Vagina (tissue), 2 donors: ENCODE data around the gene TCAF2. TPM values are rescaled to one million over a fixed set of nuclear protein-coding genes. Genes with fewer than 3 reads are reported as not detected.
"Not testable (repeated sequence)": the region's sequence is repeated elsewhere in the genome, so short reads cannot be mapped to it uniquely, and the experiment has no call there.

Experiments
- DNase-seq, 2 donors: peaks; one replicate each; pipeline ENCODE4 v3.0.0-alpha.2; 2017; ENCODE audit errors: extremely low spot score in 2 of 2
- H3K27ac ChIP-seq: fragments of 200-600 bp; sonication (generic); one replicate; pipeline ENCODE4 v1.5.1; 2019
- H3K27me3 ChIP-seq: fragments of 200-600 bp; sonication (generic); one replicate; pipeline ENCODE4 v1.5.1; 2019
- H3K36me3 ChIP-seq, 2 donors: fragments of 200-600 bp; sonication (generic); one replicate each; pipeline ENCODE4 v1.5.1; 2017 to 2019
- H3K4me1 ChIP-seq: fragments of 200-600 bp; sonication (generic); one replicate; pipeline ENCODE4 v1.5.1; 2019
- H3K4me3 ChIP-seq, 2 donors: fragments of 200-600 bp; sonication (generic); 1 replicate in 1 of 2; 2 replicates in 1 of 2; pipeline ENCODE4 v1.5.1; 2016 to 2019
- H3K9me3 ChIP-seq: fragments of 200-600 bp; sonication (generic); one replicate; pipeline ENCODE4 v1.5.1; 2019
- intact Hi-C: fragments of 100-400 bp; cut with DNase I; formaldehyde crosslinking; loops from one replicate; pipeline ENCODE4 v1.15.1; 2023
- total RNA-seq: library from RNA; depleted of rRNA; stranded (reverse); fragments of >200 nt; gene quantifications from one replicate; pipeline ENCODE4 v1.2.3, GENCODE V29; 2016

The TCAF2 gene
- total RNA-seq = 9.1 TPM

- H3K9me3 ChIP-seq, intact Hi-C loops, H3K27ac ChIP-seq, DNase-seq, H3K36me3 ChIP-seq, H3K4me1 ChIP-seq, H3K27me3 ChIP-seq: not testable (repeated sequence)
- H3K4me3 ChIP-seq = peak within 1 kb of the TSS in 1 of 2 donors; percentile 31
Observed at GRCh38 chr7:143620646-143621045, at the start of gene TCAF2. Gene TCAF2, plus strand, starts transcription at chr7:143620974.

DNA sequence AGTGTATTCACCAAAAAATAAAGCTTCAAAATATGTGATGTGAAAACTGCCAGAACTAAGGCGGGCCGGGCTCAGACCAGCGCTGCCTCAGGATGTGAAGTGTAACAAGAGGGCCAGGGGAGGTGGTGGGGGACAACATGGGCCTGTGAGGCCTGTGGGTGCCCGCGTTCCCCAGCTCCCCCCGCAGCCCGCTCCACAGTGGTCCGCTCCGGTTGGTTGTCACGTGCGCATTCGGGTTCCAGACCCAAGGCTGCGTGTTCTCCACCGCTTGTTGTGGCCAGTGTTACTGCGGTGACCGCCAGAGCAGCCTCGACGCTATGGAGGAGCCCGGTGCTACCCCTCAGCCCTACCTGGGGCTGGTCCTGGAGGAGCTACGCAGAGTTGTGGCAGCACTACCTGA is 49.3 kb upstream of the TCAF2 start, which contains the start of gene CTAGE15:
Gene CTAGE15 (plus strand): TSS at position 301 of the 400 bp plus-strand sequence. CDS start 17 bp downstream, at position 318.
- H3K36me3 ChIP-seq, H3K4me3 ChIP-seq, intact Hi-C loops, DNase-seq, H3K27ac ChIP-seq, H3K9me3 ChIP-seq, H3K27me3 ChIP-seq, H3K4me1 ChIP-seq: not testable (repeated sequence)

GRCh38 chr7:143588183-143588582 is 32.6 kb upstream of the TCAF2 start:
- H3K4me3 ChIP-seq, H3K36me3 ChIP-seq, H3K27me3 ChIP-seq, intact Hi-C loops, DNase-seq, H3K4me1 ChIP-seq, H3K27ac ChIP-seq, H3K9me3 ChIP-seq: not testable (repeated sequence)

- H3K4me3 ChIP-seq, intact Hi-C loops, DNase-seq, H3K27ac ChIP-seq, H3K36me3 ChIP-seq, H3K9me3 ChIP-seq, H3K27me3 ChIP-seq, H3K4me1 ChIP-seq: not testable (repeated sequence)
Observed at GRCh38 chr7:143589897-143590296, 30.9 kb upstream of the TCAF2 start.

DNA sequence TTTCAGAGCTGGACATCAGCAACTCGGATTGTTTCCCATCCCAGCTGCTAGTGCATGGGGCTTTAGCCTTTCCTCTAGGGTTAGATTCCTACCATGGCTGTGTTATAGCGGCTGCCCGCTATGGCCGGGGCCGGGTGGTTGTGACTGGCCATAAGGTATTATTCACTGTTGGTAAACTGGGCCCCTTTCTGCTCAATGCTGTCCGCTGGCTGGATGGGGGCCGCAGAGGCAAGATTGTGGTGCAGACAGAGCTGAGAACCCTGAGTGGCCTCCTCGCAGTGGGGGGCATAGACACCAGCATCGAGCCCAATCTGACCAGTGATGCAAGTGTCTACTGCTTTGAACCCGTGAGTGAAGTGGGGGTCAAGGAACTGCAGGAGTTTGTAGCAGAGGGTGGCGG is 22.7 kb upstream of the TCAF2 start:
- H3K4me1 ChIP-seq, intact Hi-C loops, H3K4me3 ChIP-seq, H3K27ac ChIP-seq, H3K9me3 ChIP-seq, H3K27me3 ChIP-seq, H3K36me3 ChIP-seq, DNase-seq: not testable (repeated sequence)

- H3K4me3 ChIP-seq, intact Hi-C loops, H3K4me1 ChIP-seq, DNase-seq, H3K9me3 ChIP-seq, H3K27ac ChIP-seq, H3K36me3 ChIP-seq, H3K27me3 ChIP-seq: not testable (repeated sequence)
Observed at GRCh38 chr7:143603549-143603948, 17.2 kb upstream of the TCAF2 start.

GRCh38 chr7:143606088-143606487 is 14.7 kb upstream of the TCAF2 start:
- H3K27ac ChIP-seq, DNase-seq, H3K27me3 ChIP-seq, H3K4me3 ChIP-seq, H3K4me1 ChIP-seq, H3K9me3 ChIP-seq, intact Hi-C loops, H3K36me3 ChIP-seq: not testable (repeated sequence)

GRCh38 chr7:143615545-143615944 is 5.2 kb upstream of the TCAF2 start:
- H3K4me1 ChIP-seq, H3K27ac ChIP-seq, DNase-seq, intact Hi-C loops, H3K9me3 ChIP-seq, H3K27me3 ChIP-seq, H3K4me3 ChIP-seq, H3K36me3 ChIP-seq: not testable (repeated sequence)

GRCh38 chr7:143617204-143617603 is 3.6 kb upstream of the TCAF2 start:
- intact Hi-C loops = not testable (repeated sequence)

GRCh38 chr7:143620058-143620457 is 716 bp upstream of the TCAF2 start:
- H3K9me3 ChIP-seq, intact Hi-C loops, H3K27me3 ChIP-seq, H3K4me1 ChIP-seq, H3K36me3 ChIP-seq, H3K27ac ChIP-seq, H3K4me3 ChIP-seq, DNase-seq: not testable (repeated sequence)

More at GRCh38 chr7:143617204-143617603, 3.6 kb upstream of the TCAF2 start:
- H3K4me1 ChIP-seq, H3K4me3 ChIP-seq, H3K36me3 ChIP-seq, H3K27me3 ChIP-seq, H3K9me3 ChIP-seq, H3K27ac ChIP-seq, DNase-seq: not testable (repeated sequence)

- H3K27me3 ChIP-seq, H3K9me3 ChIP-seq, DNase-seq, H3K27ac ChIP-seq, H3K36me3 ChIP-seq, H3K4me1 ChIP-seq, intact Hi-C loops: not testable (repeated sequence)
- H3K4me3 ChIP-seq = peak overlapping the region in 1 of 2 donors; percentile 31
Observed at GRCh38 chr7:143621175-143621574, 401 bp downstream of the TCAF2 start.

DNA sequence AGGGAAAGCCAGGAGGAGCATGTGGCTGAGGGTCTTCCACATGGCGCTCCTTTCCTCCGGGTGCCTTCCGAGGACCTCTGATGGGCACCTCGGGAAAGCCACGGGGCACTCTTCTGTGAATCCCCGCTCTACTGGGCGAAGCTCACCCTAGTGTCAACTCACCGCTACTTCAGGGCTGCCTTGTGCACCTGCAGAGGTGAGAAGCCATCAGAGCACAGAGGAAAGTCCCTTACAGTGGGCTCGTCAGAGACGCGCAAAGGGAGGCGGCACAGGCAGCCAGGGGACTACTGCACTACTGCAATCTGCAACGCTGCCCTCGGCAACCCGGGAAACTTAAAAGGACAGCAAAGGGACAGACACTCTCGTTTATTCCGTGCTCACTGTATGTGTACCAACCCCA is 1.4 kb downstream of the TCAF2 start:
- H3K9me3 ChIP-seq, H3K4me1 ChIP-seq, H3K4me3 ChIP-seq, H3K27me3 ChIP-seq, H3K36me3 ChIP-seq, DNase-seq, intact Hi-C loops, H3K27ac ChIP-seq: not testable (repeated sequence)

DNA sequence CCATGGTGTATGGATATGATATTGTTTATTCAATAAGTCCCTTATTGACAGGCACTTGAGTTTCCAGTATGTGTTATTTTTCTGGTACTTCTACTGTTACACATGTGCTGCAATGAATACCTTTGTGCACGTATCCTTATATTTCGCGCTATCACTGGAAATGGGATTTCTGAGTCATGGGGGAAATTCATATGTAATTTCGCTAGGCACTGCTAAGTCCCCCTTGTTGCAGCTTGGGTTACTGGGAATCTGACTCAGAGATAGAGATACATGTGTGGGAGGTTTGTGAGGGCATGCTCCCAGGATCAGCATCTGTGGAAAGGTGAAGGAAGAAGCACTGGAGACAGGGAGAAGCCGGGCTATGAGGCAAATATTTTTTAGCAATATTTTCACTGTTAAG is 9.9 kb downstream of the TCAF2 start:
- H3K36me3 ChIP-seq, H3K4me1 ChIP-seq, H3K27ac ChIP-seq, DNase-seq, H3K4me3 ChIP-seq, H3K27me3 ChIP-seq, intact Hi-C loops, H3K9me3 ChIP-seq: not testable (repeated sequence)

DNA sequence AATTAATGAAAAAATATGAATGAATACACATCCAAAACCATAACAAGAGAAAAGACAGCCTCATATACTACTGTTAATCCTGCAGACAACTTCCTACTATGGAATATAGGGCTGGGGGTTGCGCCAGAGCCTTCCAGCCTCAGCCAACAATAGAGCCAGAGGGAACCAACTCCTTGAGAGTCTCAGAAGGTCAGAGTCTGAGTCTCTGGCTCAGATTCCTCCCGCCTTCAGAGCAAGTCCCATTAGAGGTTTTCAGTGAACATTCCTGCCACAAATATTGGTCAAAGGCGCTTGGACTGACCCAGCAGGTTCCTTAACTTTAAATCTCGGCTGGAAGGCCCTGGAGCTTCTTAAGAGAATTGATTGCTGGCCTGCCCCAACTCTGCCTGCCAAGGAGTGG is 11.7 kb downstream of the TCAF2 start:
- H3K27me3 ChIP-seq, DNase-seq, intact Hi-C loops, H3K4me3 ChIP-seq, H3K27ac ChIP-seq, H3K9me3 ChIP-seq, H3K36me3 ChIP-seq, H3K4me1 ChIP-seq: not testable (repeated sequence)
